Testis (tissue), 3 donors: Measurements from ENCODE around the gene CSRP1. TPM values are rescaled to one million over a fixed set of nuclear protein-coding genes. Genes with fewer than 3 reads are reported as not detected.

ENCODE experiments used
- DNase-seq: peaks from one replicate; pipeline ENCODE4 v3.0.0-alpha.2; 2019
- H3K27ac ChIP-seq, 2 donors: fragments of 200-600 bp; sonication (generic); one replicate each; pipeline ENCODE4 v1.5.1; 2019
- H3K27me3 ChIP-seq: fragments of 200-600 bp; sonication (generic); one replicate; pipeline ENCODE4 v1.5.1; 2019
- H3K36me3 ChIP-seq: fragments of 200-600 bp; sonication (generic); one replicate; pipeline ENCODE4 v1.5.1; 2017; ENCODE audit warnings: low read depth; ENCODE audit errors: missing control alignments
- H3K4me1 ChIP-seq: fragments of 200-600 bp; sonication (generic); one replicate; pipeline ENCODE4 v1.5.1; 2019
- H3K4me3 ChIP-seq, 2 donors: fragments of 200-600 bp; sonication (generic); one replicate each; pipeline ENCODE4 v1.5.1; 2017 to 2019
- H3K9me3 ChIP-seq: fragments of 200-600 bp; sonication (generic); one replicate; pipeline ENCODE4 v1.5.1; 2017
- CTCF ChIP-seq, 3 experiments: fragments of 450-650 bp in 2 of 3; fragments of 200-600 bp in 1 of 3; sonication (generic) in 1 of 3; IDR thresholded peaks; one replicate each; pipeline ENCODE4 v1.5.1; 2016 to 2019; ENCODE audit warnings: antibody characterized with exemption in 3 of 3, mild to moderate bottlenecking in 2 of 3, moderate library complexity in 1 of 3
- POLR2A ChIP-seq: fragments of 450-650 bp; IDR thresholded peaks from one replicate; pipeline ENCODE4 v1.6.1; 2017; ENCODE audit warnings: antibody characterized with exemption, mild to moderate bottlenecking, moderate library complexity
- WGBS, 2 donors: methylation state at CpG; one replicate each; pipeline ENCODE4 v1.1.5; 2018; 5-methylcytosine and 5-hydroxymethylcytosine counted together
- intact Hi-C: fragments of 100-400 bp; cut with DNase I; formaldehyde crosslinking; loops from one replicate; pipeline ENCODE4 v1.15.1; 2023; ENCODE audit warnings: low total_unique reads
- polyA plus RNA-seq: library from polyadenylated mRNA; stranded (reverse); fragments of 350-450 nt; fragmentation: Illumina TruSeq; extraction: RNeasy Lipid Tissue Mini Kit (QIAGEN cat#74804); gene quantifications from one replicate; pipeline ENCODE4 v1.2.3, GENCODE V29; 2014; ENCODE audit warnings: low read depth, low replicate concordance; ENCODE audit not compliant: insufficient read depth
- total RNA-seq, 2 donors: library from RNA; depleted of rRNA; stranded (reverse); fragments of >200 nt; gene quantifications; one replicate each; pipeline ENCODE4 v1.2.3, GENCODE V29; 2016

Gene CSRP1
- total and polyA plus RNA-seq, 3 donors from 2014 or later, result 103 to 217 (median 123) TPM

- H3K27ac ChIP-seq, result no peak overlapping the region
- H3K36me3 ChIP-seq, result no peaks in the 10 kb centered on the region
- H3K27me3 ChIP-seq, result no peaks in the 10 kb centered on the region
- WGBS, 2 donors, result 93 to 97% methylated on average over 4 of the region's 4 CpGs
- TF ChIP-seq CTCF (IDR thresholded peaks at IDR 0.05), result no peak
- DNase-seq, result no peak
- H3K4me1 ChIP-seq, result peaks cover 23% of the 10 kb centered on the region
- no peaks in the 10 kb centered on the region for H3K9me3 ChIP-seq
- no peak overlapping the region for H3K4me3 ChIP-seq
- intact Hi-C loops, result no loop called here
Observed at GRCh38 chr1:201537467-201537866, 30.5 kb upstream of the CSRP1 start.

- Histone ChIP-seq H3K4me3 (no peak overlapping the region), H3K36me3 (no peaks in the 10 kb centered on the region), H3K4me1 (peaks cover 25% of the 10 kb centered on the region), H3K27ac (no peak overlapping the region), H3K27me3 (no peaks in the 10 kb centered on the region), H3K9me3 (no peaks in the 10 kb centered on the region)
- intact Hi-C loops, result no loop called here
- DNase-seq, result no peak
- 89 to 100% methylated on average over 2 of the region's 2 CpGs for WGBS, 2 donors
- TF ChIP-seq CTCF (IDR thresholded peaks at IDR 0.05), result no peak
- no peak for TF ChIP-seq POLR2A
Observed at GRCh38 chr1:201537028-201537427, 30.1 kb upstream of the CSRP1 start.

- H3K27ac ChIP-seq, result no peak overlapping the region
- H3K4me1 ChIP-seq, result peaks cover 26% of the 10 kb centered on the region
- no peaks in the 10 kb centered on the region for H3K36me3 ChIP-seq
- no peaks in the 10 kb centered on the region for H3K9me3 ChIP-seq
- no peaks in the 10 kb centered on the region for H3K27me3 ChIP-seq
- whole genome bisulfite sequencing, 2 donors, result 77 to 82% methylated on average over 4 of the region's 4 CpGs
- intact Hi-C loops, result no loop called here
- no peak overlapping the region for H3K4me3 ChIP-seq
- DNase-seq, result no peak
- no peak for TF ChIP-seq CTCF (IDR thresholded peaks at IDR 0.05)
- no peak for TF ChIP-seq POLR2A
Observed at GRCh38 chr1:201536558-201536957, 29.6 kb upstream of the CSRP1 start.

- no peak overlapping the region for H3K4me3 ChIP-seq
- H3K9me3 ChIP-seq, result no peaks in the 10 kb centered on the region
- no peak overlapping the region for H3K27ac ChIP-seq
- no peak for DNase-seq
- WGBS, 2 donors, result 76 to 87% methylated on average over 4 to 6 of the region's 6 CpGs
- H3K27me3 ChIP-seq, result no peaks in the 10 kb centered on the region
- no peaks in the 10 kb centered on the region for H3K36me3 ChIP-seq
- TF ChIP-seq POLR2A (no peak), CTCF (IDR thresholded peaks at IDR 0.05) (no peak)
- H3K4me1 ChIP-seq, result peaks cover 32% of the 10 kb centered on the region
- intact Hi-C loops, result no loop called here
Observed at GRCh38 chr1:201535919-201536245, 29.0 kb upstream of the CSRP1 start.

GRCh38 chr1:201535046-201535918, 28.4 kb upstream of the CSRP1 start:
- intact Hi-C loops, result no loop called here
- peaks cover 32% of the 10 kb centered on the region for H3K4me1 ChIP-seq
- H3K4me3 ChIP-seq, result no peak overlapping the region
- H3K27me3 ChIP-seq, result no peaks in the 10 kb centered on the region
- WGBS, 2 donors, result 71 to 77% methylated on average over 6 of the region's 6 CpGs
- H3K27ac ChIP-seq, result no peak overlapping the region
- no peak for TF ChIP-seq POLR2A
- no peak for TF ChIP-seq CTCF (IDR thresholded peaks at IDR 0.05)
- no peak for DNase-seq
- H3K36me3 ChIP-seq, result no peaks in the 10 kb centered on the region
- no peaks in the 10 kb centered on the region for H3K9me3 ChIP-seq
